Uterus (tissue), 4 donors: ENCODE data around the gene MOBP. TPM values are rescaled to one million over a fixed set of nuclear protein-coding genes. Genes with fewer than 3 reads are reported as not detected.

Experiments
- DNase-seq, 2 donors: peaks; one replicate each; pipeline ENCODE4 v3.0.0-alpha.2; 2019 to 2020
- H3K27ac ChIP-seq, 2 donors: fragments of 200-600 bp; sonication (generic); 1 replicate in 1 of 2; 2 replicates in 1 of 2; pipeline ENCODE4 v1.5.1; 2016 to 2018
- H3K27me3 ChIP-seq, 2 donors: fragments of 200-600 bp; sonication (generic); one replicate each; pipeline ENCODE4 v1.5.1; 2018 to 2019; ENCODE audit warnings: control low read depth in 1 of 2
- H3K36me3 ChIP-seq, 2 donors: fragments of 200-600 bp; sonication (generic); one replicate each; pipeline ENCODE4 v1.5.1; 2019; ENCODE audit warnings: control low read depth in 1 of 2
- H3K4me1 ChIP-seq, 2 donors: fragments of 200-600 bp; sonication (generic); one replicate each; pipeline ENCODE4 v1.5.1; 2018 to 2019; ENCODE audit warnings: control low read depth in 1 of 2
- H3K4me3 ChIP-seq, 2 donors: fragments of 200-600 bp; sonication (generic); 1 replicate in 1 of 2; 2 replicates in 1 of 2; pipeline ENCODE4 v1.5.1; 2018 to 2019; ENCODE audit warnings: mild to moderate bottlenecking in 1 of 2
- H3K9me3 ChIP-seq, 2 donors: fragments of 200-600 bp; sonication (generic); one replicate each; pipeline ENCODE4 v1.5.1; 2019; ENCODE audit warnings: control low read depth in 1 of 2
- POLR2A ChIP-seq, 2 donors: fragments of 450-650 bp; IDR thresholded peaks; one replicate each; pipeline ENCODE4 v1.6.1; 2016; ENCODE audit warnings: antibody characterized with exemption in 2 of 2, mild to moderate bottlenecking in 1 of 2, moderate library complexity in 1 of 2
- intact Hi-C: fragments of 100-400 bp; cut with DNase I; formaldehyde crosslinking; loops from one replicate; pipeline ENCODE4 v1.15.1; 2023; ENCODE audit warnings: low total_unique reads
- total RNA-seq, 4 donors: library from RNA; depleted of rRNA in 3 of 4; stranded (reverse); fragments of >200 nt in 3 of 4; gene quantifications; one replicate each; pipeline versions ENCODE4 v1.1.0 to v1.2.4, GENCODE V29; 2014 to 2023
- TF ChIP-seq, protein P1 (sequence below), 4 experiments: fragments of 200-600 bp in 2 of 4; fragments of 450-650 bp in 2 of 4; sonication (generic) in 2 of 4; IDR thresholded peaks; one replicate each; pipeline ENCODE4 v1.5.1; 2016 to 2019; ENCODE audit warnings: antibody characterized with exemption in 4 of 4, mild to moderate bottlenecking in 2 of 4, moderate library complexity in 1 of 4
- donor health status: DM: yes; HTN: yes; CAD: no.

MOBP gene
- total RNA-seq, 4 donors from 2014 or later: 0.43 TPM; not detected in 3

DNA sequence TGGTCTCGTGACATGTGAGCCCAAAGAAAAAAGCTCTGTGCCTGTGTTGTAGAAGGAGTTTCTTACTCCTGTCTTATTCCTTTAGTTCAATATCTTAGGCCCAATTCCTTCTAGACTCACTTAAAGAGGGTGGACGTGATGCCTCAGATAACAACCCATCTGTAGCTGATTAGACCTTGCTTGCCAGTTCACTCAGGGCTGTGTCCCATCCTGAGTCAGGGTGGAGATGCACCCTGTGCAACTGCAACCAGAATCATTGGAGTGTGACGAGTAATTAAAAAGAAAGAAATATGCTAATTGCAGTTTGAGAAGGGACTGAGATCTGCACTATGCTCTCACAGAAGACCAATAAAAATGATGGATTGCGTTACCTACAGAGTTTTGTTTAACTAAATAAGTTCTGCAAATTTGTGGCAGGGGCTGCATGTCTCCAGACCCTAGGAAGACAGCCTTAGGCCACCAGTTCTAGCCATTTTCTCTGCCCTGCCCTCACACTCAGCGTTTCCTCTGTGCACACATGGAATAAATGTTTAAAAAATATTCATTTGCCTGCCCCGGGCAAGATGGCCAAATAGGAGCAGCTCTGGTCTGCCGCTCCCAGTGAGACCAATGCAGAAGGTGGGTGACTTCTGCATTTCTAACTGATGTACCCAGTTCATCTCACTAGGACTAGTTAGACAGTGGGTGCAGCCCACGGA is 83.0 kb downstream of the MOBP start:
- no peak overlapping the region for H3K4me3 ChIP-seq
- no peaks in the 10 kb centered on the region for H3K9me3 ChIP-seq
- H3K27me3 ChIP-seq: no peaks in the 10 kb centered on the region
- TF ChIP-seq, protein P1, sequence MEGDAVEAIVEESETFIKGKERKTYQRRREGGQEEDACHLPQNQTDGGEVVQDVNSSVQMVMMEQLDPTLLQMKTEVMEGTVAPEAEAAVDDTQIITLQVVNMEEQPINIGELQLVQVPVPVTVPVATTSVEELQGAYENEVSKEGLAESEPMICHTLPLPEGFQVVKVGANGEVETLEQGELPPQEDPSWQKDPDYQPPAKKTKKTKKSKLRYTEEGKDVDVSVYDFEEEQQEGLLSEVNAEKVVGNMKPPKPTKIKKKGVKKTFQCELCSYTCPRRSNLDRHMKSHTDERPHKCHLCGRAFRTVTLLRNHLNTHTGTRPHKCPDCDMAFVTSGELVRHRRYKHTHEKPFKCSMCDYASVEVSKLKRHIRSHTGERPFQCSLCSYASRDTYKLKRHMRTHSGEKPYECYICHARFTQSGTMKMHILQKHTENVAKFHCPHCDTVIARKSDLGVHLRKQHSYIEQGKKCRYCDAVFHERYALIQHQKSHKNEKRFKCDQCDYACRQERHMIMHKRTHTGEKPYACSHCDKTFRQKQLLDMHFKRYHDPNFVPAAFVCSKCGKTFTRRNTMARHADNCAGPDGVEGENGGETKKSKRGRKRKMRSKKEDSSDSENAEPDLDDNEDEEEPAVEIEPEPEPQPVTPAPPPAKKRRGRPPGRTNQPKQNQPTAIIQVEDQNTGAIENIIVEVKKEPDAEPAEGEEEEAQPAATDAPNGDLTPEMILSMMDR (IDR thresholded peaks at IDR 0.05): no peak
- TF ChIP-seq POLR2A (IDR thresholded peaks at IDR 0.05): no peak
- intact Hi-C loops: no loop called here
- H3K27ac ChIP-seq: no peak overlapping the region
- no peaks in the 10 kb centered on the region for H3K36me3 ChIP-seq
- no peaks in the 10 kb centered on the region for H3K4me1 ChIP-seq
- no peak for DNase-seq

Other genes with a start within 250 kb of the MOBP start
- 1 to 10 TPM in 3 of 4 donors, not detected in 1; 1.1 to 7.6 (median 2.1) TPM for gene CX3CR1, start 187.6 kb upstream of the MOBP start, total RNA-seq
- gene CCR8, start 138.0 kb upstream of the MOBP start, total RNA-seq: not detected
- 10 to 100 TPM; 22.6 to 30.3 (median 26.7) TPM for gene SLC25A38, start 84.3 kb upstream of the MOBP start, total RNA-seq
- 1,000 to 10,000 TPM in 3 of 4 donors, 100 to 1,000 TPM in 1; 824 to 1,988 (median 1,203) TPM for gene RPSA, start 61.0 kb upstream of the MOBP start, total RNA-seq